Astrocyte of the cerebellum (primary cell): ENCODE data around the gene XRCC3.

ENCODE experiments used
- DNase-seq: peaks from one replicate; pipeline ENCODE4 v3.0.0-alpha.2; 2011; ENCODE audit warnings: low read depth
- H3K4me3 ChIP-seq: 2 replicates; pipeline ENCODE4 v1.5.1; 2011; ENCODE audit warnings: mild to moderate bottlenecking, low read depth, low read length, moderate library complexity
- in situ Hi-C: cut with HindIII; loops from 2 replicates; pipeline ENCODE4 v1.10.0; 2017; ENCODE audit warnings: low sequenced_read_pairs
- TF ChIP-seq, protein P1 (sequence below): IDR thresholded peaks from 2 replicates; pipeline ENCODE4 v1.5.1; 2012; ENCODE audit warnings: low read length, low read depth, moderate library complexity, mild to moderate bottlenecking; ENCODE audit errors: missing control alignments

The XRCC3 gene

DNA sequence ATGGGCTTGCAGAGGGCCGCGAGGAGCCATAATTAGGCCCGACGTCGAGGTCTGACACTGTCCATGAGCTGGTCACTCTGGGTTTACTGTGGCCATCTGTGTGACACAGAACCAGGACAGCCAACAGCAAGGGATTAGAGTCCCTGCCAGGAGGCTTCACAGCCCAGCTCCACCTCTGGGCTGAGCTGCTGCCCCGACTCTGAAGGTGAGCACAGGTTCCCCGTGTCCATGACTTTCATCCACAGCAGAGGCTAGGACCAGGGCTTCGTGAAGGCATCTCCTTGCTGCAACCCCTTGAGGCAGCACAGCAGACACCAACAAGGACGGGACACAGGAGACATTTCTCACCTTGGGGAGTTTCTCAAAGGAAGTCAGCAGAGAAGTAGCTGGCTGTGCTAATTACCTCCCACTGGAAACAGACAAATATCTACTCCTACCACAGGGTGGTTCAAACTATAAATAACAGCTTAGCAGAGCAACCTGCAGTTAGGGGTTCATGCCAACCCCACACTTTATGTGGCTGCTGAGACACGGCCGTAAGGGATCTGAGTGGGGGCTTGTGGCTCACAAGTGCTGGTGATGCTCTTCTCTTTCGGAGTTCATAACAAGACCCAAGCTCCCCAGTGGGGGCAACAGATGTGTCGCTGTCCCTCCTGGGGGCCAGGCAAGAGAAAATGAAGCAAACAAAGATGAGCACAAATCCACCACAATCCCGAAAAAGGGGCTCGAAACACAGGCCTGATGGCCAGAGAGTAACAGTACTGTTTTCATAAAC, 29.6 kb upstream of the XRCC3 start:
- no peak for DNase-seq
- TF ChIP-seq, protein P1, sequence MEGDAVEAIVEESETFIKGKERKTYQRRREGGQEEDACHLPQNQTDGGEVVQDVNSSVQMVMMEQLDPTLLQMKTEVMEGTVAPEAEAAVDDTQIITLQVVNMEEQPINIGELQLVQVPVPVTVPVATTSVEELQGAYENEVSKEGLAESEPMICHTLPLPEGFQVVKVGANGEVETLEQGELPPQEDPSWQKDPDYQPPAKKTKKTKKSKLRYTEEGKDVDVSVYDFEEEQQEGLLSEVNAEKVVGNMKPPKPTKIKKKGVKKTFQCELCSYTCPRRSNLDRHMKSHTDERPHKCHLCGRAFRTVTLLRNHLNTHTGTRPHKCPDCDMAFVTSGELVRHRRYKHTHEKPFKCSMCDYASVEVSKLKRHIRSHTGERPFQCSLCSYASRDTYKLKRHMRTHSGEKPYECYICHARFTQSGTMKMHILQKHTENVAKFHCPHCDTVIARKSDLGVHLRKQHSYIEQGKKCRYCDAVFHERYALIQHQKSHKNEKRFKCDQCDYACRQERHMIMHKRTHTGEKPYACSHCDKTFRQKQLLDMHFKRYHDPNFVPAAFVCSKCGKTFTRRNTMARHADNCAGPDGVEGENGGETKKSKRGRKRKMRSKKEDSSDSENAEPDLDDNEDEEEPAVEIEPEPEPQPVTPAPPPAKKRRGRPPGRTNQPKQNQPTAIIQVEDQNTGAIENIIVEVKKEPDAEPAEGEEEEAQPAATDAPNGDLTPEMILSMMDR = no peak
- in situ Hi-C loops = no loop called here

DNA sequence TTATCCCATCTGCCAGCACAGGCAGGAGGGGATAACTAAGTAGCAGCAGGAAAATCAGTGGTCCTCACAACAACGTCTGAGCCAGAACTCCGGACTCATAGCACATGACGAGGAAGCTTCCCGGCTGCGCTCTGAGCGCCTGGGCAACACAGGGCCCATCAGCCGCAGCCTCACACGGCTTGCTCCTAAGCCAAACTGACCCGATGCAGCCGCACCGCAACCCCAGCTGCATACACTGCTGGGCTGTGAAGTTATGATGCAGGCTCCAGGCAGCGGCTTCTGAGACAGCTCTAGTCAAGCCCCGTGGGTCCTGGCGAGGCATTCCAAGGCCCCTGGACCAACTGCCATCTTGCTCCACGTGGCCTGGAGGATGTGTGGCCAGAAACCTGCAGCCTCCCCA, 28.4 kb upstream of the XRCC3 start:
- no peak overlapping the region for H3K4me3 ChIP-seq
- no peak for DNase-seq
- in situ Hi-C loops = no loop called here
- TF ChIP-seq, protein P1 = no peak

More for the DNA sequence above, 29.6 kb upstream of the XRCC3 start:
- H3K4me3 ChIP-seq = no peak overlapping the region

DNA sequence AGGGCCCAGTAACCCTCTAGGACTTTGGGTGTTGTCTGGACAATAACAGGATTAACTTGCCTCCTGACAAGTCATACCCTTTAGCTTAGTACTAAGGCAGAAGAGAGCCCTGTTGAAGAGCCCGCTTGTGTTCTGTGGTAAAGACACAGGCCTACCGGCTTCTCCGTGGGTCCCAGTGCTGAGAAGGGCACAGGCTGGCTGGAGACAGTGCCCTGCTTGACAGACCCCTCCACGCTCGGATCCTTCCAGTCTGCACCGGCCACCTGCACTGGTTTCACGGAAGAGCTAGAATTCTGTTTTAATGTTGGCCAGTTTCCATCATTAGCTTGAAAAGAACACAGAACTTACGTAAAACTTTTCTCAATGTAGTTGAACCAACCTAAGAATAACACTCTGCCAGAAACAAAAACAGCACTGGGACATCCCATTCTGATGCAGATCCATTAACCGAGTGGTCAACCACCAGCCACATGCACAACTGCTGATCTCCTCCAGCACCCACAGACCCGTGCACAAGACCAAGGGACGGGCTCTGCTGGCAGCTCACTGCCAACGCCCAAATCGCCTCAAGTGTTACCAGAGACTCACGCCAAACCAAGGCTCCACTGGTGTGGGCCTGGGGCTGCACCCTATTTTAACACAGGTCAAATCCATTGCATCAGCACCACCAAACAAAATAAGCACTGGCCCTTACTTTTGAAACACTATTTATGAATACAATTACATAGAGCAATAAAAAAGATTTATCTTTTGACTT, 27.4 kb upstream of the XRCC3 start:
- no peak overlapping the region for H3K4me3 ChIP-seq
- TF ChIP-seq, protein P1 = no peak
- in situ Hi-C loops = no loop called here
- no peak for DNase-seq

DNA sequence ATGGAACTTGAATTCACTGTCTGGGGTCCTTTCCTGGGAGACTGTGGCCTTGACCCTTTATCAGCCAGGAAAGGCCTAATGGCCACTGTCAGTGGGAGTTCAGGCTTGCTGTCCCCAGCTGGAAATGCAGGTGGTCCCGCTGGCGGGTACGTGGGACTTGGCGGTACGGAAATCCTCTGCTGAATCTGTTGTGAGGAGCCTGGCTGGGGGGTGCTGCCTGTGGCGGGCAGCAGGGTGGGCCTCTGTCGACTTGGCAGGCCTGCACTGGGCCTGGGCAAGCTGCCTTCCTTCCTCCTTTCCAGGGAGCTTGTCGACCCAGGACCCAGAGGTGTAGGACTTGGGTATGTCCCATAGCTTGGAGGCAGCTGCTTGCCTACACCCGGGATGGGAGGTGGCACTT, 26.6 kb upstream of the XRCC3 start:
- in situ Hi-C loops = no loop called here
- H3K4me3 ChIP-seq = no peak overlapping the region
- TF ChIP-seq, protein P1 = no peak
- no peak for DNase-seq

DNA sequence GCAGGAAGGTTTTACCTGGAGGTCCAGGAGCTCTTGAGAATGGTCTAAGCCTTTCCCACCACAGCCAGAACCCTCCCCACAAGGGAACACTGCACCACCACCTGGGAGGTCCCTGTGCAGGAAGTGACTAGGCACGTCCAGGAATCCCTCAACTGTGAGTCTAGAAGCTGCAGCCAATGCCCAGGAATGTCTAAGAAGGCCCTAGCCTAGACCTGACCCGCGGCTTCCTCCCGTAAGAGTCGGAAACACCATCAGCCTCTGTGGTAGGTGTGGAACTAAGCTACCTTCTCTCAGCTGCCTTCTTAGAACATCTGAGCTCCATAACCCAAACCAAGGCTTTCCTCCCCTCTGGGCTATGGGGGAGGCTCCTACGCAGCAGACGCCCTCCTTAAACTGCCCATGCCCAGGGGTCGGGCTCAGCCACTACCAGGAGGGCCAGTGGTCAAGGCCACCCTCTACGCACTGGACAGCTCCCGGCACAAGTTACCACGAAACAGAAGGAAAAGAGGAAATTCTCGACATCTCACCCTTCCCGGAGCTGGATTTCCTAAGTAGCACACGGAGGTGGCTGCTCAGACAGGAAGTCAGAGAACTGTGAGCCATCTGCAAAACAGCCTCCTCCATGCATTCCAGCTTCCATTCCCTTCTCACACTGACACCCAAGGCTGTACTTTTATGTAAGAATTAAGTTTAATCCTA, 25.9 kb upstream of the XRCC3 start:
- no peak for DNase-seq
- in situ Hi-C loops = no loop called here
- TF ChIP-seq, protein P1 = no peak
- H3K4me3 ChIP-seq = no peak overlapping the region

DNA sequence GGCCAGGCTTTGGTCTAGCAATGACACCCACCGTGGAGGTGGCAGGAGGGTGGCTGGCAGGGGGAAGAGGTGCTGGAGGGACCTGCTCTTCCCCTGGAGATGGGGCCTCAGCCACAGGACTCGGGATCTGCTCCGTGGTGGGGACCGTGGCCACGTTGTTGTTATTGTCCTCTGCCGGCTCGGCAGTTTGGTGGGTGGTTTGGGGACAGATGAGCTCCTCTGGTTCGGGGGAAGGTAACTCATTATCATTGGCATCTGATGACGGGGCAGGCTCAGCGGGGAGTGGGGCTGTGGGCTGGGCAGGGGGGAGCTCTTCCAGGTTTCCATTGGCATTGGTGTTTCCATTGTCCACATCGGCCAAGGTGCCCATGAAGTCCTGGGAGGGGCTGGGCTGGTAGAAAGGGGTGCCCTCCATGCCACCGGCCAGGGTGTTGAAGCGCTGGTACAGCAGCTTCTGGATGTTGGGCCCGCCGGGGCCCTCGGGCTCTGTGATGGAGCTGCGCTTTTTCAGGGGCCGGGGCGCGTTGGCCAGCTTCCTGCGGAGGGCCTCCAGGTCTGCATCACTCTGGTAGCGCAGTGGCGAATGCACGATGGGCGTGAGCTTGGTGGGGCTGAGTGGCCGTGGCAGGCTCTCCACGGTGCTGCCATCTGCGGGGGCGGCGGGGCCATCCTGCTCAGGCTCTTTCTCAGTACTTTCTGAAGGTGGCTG, 24.7 kb upstream of the XRCC3 start:
- DNase-seq = no peak
- in situ Hi-C loops = no loop called here
- no peak overlapping the region for H3K4me3 ChIP-seq
- TF ChIP-seq, protein P1 = no peak
